NCI-H1436 treated with DMSO at 0.1 percent for 48 hours (cell line): ENCODE measurements around the gene STT3A.
"Not testable (repeated sequence)": the region's sequence is repeated elsewhere in the genome, so short reads cannot be mapped to it uniquely, and the experiment has no call there.

Source experiments
- DNase-seq: peaks from one replicate; lab custom pipeline; 2025; lab: John Stamatoyannopoulos, UW

STT3A gene

DNA sequence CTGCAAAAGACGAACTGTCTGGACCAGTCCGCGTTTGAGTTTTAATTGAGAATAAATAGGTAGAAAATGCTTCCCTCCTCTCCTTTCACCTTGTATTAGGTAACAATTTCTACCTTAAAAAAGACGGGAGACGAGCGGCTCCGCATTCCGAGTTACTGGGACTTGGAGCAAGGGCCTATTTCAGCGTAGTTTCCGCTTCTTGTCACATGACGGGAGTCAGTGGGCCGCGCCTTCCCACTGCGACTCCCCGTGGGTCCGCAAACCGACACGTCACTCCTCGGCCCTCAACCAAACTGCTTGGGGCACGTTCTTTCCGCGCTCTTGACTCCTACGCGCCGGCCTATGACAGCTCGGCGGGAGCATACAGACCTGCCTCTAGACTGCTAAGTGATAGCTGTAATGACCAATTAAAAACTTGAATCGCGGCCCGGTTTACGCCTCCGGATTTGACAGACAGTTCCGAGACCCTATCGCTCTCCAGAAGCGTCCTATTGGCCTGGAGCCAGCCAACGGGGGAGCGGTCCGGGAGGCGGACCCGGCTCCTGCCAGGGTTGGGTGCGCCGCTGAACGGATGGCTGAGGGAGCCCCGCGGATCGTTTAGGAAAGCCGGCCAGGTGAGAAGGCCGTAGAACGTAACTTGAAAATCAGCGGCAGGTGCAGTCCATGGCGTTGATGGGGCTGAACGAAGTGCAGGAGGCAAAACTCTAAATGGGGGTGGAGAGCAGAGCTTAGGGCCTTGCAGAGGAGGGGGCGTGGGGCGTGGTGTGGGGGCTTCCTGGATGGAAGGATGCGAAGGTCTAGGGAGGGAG is at the start of gene STT3A:
Gene STT3A (plus strand): TSS at position 548 of the 809 bp plus-strand sequence. CDS start 3,064 bp downstream, outside the sequence.
- DNase-seq: peak; percentile 98

DNA sequence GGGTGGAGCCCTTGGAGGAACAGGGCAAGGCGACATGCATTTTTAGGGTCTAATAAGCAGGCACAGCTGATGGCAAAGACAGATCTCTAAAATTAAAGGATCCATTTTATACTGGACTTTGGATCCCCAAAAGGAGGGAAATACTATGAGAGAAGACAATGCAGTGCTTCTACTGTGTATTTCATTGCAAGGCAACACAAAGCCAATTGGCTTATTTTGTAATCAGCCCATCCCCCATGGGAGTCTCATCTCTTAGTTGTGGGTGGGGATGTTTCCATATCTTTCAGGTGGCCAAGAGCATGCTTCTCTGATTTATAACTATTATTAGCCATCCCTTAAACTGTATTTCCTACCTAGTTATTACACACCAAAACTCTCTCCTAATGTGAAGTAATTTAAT is 41.9 kb upstream of the STT3A start:
- DNase-seq: no peak

GRCh38 chr11:125551835-125552342 is 40.8 kb upstream of the STT3A start:
- no peak for DNase-seq

GRCh38 chr11:125552927-125553326 is 39.7 kb upstream of the STT3A start:
- no peak for DNase-seq

GRCh38 chr11:125553357-125553756 is 39.3 kb upstream of the STT3A start:
- DNase-seq: no peak

DNA sequence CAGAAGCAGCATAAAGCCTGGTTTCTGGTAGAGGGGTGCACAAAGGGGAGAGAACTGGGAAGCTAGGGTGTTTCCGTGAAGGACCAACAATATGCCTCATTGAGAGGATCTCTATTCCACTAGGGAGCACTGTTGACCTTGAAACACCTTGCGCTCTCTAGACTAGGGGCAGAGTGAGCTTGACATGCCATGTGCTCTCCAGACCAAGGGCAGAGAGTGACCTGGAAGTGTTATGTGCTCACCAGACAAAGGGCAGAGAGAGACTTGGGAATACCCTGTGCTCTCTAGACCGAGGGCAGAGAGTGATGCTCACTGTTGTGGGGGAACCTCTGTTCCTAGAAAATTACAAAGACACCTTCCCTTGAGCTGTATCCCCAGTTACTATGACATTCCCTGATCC is 38.6 kb upstream of the STT3A start:
- no peak for DNase-seq

- no peak for DNase-seq
Measured at GRCh38 chr11:125559888-125560287, 32.8 kb upstream of the STT3A start.

DNA sequence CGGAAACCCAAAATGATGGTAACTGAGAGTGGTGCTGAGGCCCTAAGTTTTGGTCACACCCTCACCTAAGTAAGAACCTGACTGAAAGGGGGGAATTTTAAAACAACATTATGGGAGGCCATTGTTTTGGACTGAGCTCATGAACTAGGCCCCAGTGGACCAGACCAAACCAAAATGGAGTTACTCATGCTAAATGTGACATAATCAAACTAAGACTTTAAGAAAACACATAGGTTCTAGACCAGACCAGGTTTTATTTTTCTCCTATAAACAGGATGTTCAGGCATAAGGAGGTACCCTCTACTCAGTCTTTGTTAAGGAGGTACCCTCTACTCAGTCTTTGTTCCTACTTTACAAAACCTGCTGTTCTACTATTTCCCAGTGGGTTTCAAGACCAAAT is 30.7 kb upstream of the STT3A start:
- no peak for DNase-seq

DNA sequence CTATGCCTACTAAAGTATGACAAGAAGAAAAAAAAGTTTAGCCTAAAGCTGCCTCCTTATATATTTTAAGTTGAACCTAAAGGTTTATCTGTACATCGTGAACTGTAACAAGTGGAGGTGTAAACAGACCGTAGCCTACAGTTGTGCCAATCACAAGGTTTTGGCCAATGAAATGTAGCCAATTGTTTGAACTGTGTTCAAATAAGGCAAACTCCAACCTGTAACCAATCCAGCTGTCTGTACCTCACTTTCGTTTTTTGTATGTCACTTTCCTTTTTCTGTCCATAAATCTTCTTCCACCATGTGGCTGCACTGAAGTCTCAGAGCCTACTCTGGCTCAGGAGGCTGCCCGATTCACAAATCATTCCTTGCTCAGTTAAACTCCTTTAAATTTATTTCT is 30.2 kb upstream of the STT3A start:
- DNase-seq: no peak

DNA sequence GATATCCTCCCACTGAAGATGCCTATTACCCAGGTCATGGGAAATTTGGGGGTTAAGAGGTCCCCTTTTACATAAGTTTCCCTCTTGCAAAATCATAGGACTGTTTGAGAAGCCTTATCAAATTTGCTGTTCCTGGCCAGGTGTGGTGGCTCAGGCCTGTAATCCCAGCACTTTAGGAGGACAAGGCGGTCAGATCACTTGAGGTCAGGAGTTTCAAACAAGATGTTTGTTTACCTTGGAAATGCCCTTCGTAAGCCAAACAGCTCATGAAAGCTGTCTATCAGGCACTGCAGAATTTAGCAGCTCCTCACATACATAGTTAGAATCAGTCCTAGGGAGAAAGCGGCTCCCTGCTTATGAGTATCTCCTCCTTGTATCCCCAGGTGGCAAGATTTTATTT is 28.3 kb upstream of the STT3A start:
- no peak for DNase-seq

DNA sequence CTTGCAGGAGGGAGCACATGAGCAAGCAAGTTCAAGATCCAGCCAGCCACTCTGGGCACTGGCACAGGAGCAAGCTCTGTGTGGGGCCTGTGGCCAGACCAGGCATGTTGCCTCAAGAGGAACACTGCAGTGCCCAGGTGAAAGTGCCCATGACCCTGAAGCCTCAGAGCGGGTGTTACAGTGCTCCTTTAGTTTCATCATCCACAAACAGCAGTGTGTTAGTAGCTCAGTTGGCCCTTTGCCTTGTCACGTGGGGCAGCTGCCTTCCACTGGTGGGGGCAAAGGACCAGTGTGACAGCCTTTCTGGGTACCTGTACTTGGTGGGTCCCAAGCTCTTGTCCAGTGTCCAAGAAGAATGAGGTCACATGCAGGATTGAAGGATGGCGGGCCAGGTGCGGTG is 26.4 kb upstream of the STT3A start:
- no peak for DNase-seq

DNA sequence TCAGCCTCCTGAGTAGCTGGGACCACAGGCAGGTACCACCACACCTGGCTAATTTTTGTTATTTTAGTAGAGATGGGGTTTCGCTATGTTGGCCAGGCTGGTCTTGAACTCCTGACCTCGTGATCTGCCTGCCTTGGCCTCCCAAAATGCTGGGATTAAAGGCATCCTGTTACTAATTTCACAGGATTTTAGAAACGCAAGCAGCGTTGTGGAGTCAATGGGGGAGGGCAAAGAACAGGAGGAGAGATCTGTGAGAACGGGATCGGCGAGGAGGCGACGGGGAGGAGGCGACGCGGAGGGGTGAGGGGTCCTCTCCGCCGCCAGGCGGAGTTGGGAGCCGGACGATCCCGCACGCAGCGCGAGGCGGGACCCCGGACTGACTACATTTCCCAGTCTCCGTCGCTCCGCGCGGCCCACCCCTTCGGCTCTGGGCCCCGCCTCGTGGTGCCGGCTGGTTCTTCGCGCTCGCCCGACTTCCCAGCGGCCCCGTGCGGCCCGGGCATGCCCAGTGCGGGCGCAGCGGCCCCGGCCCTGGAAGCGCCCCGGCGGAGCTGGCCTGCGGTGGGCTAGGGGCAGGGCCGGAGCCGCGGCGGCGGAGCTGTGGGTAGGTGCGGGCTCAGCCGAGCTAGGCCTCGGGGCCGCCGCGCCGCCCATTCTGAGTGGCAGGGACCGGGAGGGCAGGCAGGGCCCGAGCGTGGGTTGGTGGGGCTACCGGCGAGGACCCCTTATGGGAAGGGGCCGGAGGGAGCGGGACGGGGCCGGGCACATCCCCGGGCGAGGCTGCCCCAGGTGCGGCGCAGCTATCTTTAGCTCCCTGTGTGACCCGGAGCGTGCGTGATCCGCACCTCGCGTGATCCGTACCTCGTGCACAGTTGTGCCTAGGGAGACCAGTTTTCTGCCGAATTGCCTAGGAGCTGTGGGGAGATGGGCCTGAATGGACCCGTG is 23.4 kb upstream of the STT3A start, which contains the start of gene EI24:
Gene EI24 (plus strand): TSS at position 508 of the 945 bp plus-strand sequence. CDS start 3,051 bp downstream, outside the sequence.
- DNase-seq: peak; percentile 58

- DNase-seq: no peak
Measured at GRCh38 chr11:125569915-125570621, 22.6 kb upstream of the STT3A start.

- DNase-seq: no peak
Measured at GRCh38 chr11:125570952-125571351, 21.7 kb upstream of the STT3A start.

DNA sequence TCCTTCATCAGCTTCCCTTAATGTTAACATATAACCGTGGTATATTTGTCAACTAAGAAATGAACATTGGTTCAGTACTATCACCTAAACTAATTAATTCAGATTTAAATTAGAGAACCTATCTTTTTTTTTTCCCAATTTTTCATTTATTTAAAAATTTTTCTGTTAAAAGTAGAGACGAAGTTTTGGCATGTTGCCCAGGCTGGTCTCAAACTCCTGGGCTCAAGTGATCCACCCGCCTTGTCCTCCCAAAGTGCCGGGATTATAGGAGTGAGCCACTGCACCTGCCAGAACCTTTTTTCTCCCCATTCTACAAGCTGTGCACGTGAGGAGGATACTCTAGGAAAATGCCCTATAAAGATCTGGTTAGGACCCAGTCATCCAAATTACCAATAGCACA is 19.7 kb upstream of the STT3A start:
- DNase-seq: no peak

GRCh38 chr11:125577181-125577580 is 15.5 kb upstream of the STT3A start:
- not testable (repeated sequence) for DNase-seq

GRCh38 chr11:125578783-125579182 is 13.9 kb upstream of the STT3A start:
- DNase-seq: no peak

DNA sequence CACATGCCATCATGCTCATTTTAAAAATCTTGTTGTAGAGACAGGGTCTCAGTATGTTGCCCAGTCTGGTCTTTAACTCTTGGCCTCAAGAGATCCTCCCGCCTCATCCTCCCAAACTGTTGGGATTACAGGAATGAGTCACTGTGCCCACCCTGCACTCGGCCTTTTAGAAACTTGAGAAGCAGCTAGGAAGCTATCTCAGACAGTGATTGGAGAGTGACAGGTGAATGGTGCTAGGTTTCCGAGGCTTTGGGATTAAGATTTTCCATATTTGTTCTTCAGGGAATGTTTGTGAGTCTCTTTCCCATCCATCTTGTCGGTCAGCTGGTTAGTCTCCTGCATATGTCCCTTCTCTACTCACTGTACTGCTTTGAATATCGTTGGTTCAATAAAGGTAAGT is 12.8 kb upstream of the STT3A start:
- no peak for DNase-seq

GRCh38 chr11:125583496-125583895 is 9.2 kb upstream of the STT3A start:
- DNase-seq: no peak

DNA sequence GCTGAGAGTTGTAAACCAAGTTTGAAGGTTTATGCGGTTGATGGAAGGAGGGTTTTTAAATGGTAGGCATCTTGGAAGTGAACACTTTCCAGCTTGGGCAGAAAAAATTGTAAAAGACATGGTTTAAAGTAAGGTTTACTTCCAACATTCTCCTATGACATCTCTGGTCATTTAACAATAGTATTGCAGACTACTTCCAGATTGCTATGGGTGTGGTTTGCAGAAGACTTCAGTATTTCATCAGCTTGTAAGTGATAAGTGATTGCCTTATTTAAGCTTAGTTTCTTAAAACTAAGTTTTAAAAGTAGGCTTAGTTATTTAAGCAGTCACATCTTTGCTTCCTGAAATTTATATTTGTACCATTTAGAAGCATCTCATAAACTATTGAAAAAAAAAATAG is 7.2 kb upstream of the STT3A start:
- DNase-seq: no peak

- DNase-seq: no peak
Measured at GRCh38 chr11:125586623-125587022, 6.0 kb upstream of the STT3A start.

DNA sequence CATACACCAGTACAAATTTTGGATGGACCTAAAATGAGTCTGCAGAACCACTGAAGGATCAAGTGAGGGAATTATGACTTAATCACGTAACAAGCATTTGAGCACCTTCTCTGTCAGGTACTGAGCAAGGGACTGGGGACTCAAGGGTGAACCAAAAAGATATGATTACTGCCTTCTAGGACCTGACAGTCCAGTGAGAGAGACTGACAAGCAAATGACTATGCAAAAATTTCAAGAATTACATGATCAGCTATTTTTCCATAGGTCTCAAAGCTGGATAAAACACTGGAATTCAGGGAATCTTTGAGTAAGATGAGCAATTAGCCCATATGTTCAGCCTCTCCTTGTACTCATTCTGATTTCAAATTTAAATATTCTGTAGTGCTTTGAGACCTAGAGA is 5.2 kb upstream of the STT3A start:
- DNase-seq: no peak
